Smooth muscle cell (in vitro differentiated cells): ENCODE data around the gene CHMP4B. TPM values are rescaled to one million over a fixed set of nuclear protein-coding genes. Genes with fewer than 3 reads are reported as not detected.

Experiments
- DNase-seq: peaks from one replicate; lab custom pipeline; 2025; ENCODE audit not compliant: unreplicated experiment; lab: John Stamatoyannopoulos, UW
- H2AFZ ChIP-seq: fragments of 200-600 bp; sonication (generic); 2 replicates; pipeline ENCODE4 v1.6.0; 2016; ENCODE audit warnings: antibody characterized with exemption, low read depth, mild to moderate bottlenecking
- H3F3A ChIP-seq: fragments of 200-600 bp; sonication (generic); 2 replicates; pipeline ENCODE4 v1.6.0; 2017; ENCODE audit warnings: antibody characterized with exemption, low read depth
- H3K27ac ChIP-seq: fragments of 200-600 bp; sonication (generic); 2 replicates; pipeline ENCODE4 v1.5.1; 2016; ENCODE audit warnings: low read depth, mild to moderate bottlenecking
- H3K27me3 ChIP-seq: fragments of 200-600 bp; sonication (generic); 2 replicates; pipeline ENCODE4 v1.6.1; 2016; ENCODE audit warnings: low read depth, mild to moderate bottlenecking
- H3K36me3 ChIP-seq: fragments of 200-600 bp; sonication (generic); 2 replicates; pipeline ENCODE4 v1.5.1; 2016; ENCODE audit warnings: low read depth
- H3K4me1 ChIP-seq: fragments of 200-600 bp; sonication (generic); 2 replicates; pipeline ENCODE4 v1.5.1; 2016; ENCODE audit warnings: low read depth
- H3K4me2 ChIP-seq: fragments of 200-600 bp; sonication (generic); 2 replicates; pipeline ENCODE4 v1.6.0; 2016; ENCODE audit warnings: mild to moderate bottlenecking
- H3K4me3 ChIP-seq: fragments of 200-600 bp; sonication (generic); 2 replicates; pipeline ENCODE4 v1.5.1; 2016; ENCODE audit warnings: mild to moderate bottlenecking
- H3K79me2 ChIP-seq: fragments of 200-600 bp; sonication (generic); 2 replicates; pipeline ENCODE4 v1.6.0; 2016; ENCODE audit warnings: low read depth, mild to moderate bottlenecking
- H3K9ac ChIP-seq: fragments of 200-600 bp; sonication (generic); 2 replicates; pipeline ENCODE4 v1.6.0; 2016; ENCODE audit warnings: low read depth
- H3K9me3 ChIP-seq: fragments of 200-600 bp; sonication (generic); replicated peaks from 2 replicates; pipeline ENCODE4 v1.5.1; 2016; ENCODE audit warnings: low read depth
- H4K20me1 ChIP-seq: fragments of 200-600 bp; sonication (generic); 2 replicates; pipeline ENCODE4 v1.6.0; 2016; ENCODE audit warnings: low read depth
- WGBS: methylation state at CpG from one replicate; pipeline ENCODE4 v1.1.7; 2016; ENCODE audit warnings: low lambda C conversion rate; 5-methylcytosine and 5-hydroxymethylcytosine counted together
- polyA plus RNA-seq: library from polyadenylated mRNA; unstranded; fragments of >200 nt; fragmentation: Nextera tagmentation; extraction: Ambion mirVana; gene quantifications from 2 replicates; pipeline ENCODE4 v1.2.1, GENCODE V29; 2016
- total RNA-seq: library from RNA; depleted of rRNA; stranded (reverse); fragments of >200 nt; gene quantifications from 2 replicates; pipeline ENCODE4 v1.2.3, GENCODE V29; 2014
- TF ChIP-seq, protein P1 (sequence below): fragments of 200-600 bp; sonication (generic); IDR thresholded peaks from 2 replicates; pipeline ENCODE4 v1.5.1; 2017; ENCODE audit warnings: borderline replicate concordance, mild to moderate bottlenecking, antibody characterized with exemption; ENCODE audit not compliant: insufficient read depth, poor library complexity, severe bottlenecking

CHMP4B gene
- total and polyA plus RNA-seq, 2 experiments from 2014 or later, result 6.2 to 49.4 TPM

DNA sequence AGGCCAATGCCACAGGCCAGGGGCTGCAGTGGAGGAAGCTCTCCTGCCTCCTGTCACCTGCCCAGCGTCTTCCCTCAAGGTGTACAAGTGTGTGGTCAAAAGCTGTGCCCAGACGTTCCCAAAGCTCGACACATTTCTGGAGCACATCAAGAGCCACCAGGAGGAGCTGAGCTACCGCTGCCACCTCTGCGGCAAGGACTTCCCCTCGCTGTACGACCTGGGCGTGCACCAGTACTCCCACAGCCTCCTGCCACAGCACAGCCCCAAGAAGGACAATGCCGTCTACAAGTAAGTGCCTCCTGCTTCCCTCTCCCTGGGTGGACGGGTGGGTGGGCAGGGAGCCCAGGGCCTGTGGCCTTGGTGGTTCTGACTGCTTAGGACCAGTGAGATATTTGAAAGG is 41.1 kb upstream of the CHMP4B start:
- Histone ChIP-seq H3F3A (no peaks in the 10 kb centered on the region), H3K79me2 (no peaks in the 10 kb centered on the region), H3K27ac (no peak overlapping the region), H3K4me1 (no peaks in the 10 kb centered on the region), H3K9me3 (no peaks in the 10 kb centered on the region), H3K27me3 (no peaks in the 10 kb centered on the region), H2AFZ (no peak overlapping the region), H3K4me3 (no peak overlapping the region), H4K20me1 (no peaks in the 10 kb centered on the region), H3K36me3 (no peaks in the 10 kb centered on the region), H3K9ac (no peak overlapping the region), H3K4me2 (no peak overlapping the region)
- TF ChIP-seq, protein P1, sequence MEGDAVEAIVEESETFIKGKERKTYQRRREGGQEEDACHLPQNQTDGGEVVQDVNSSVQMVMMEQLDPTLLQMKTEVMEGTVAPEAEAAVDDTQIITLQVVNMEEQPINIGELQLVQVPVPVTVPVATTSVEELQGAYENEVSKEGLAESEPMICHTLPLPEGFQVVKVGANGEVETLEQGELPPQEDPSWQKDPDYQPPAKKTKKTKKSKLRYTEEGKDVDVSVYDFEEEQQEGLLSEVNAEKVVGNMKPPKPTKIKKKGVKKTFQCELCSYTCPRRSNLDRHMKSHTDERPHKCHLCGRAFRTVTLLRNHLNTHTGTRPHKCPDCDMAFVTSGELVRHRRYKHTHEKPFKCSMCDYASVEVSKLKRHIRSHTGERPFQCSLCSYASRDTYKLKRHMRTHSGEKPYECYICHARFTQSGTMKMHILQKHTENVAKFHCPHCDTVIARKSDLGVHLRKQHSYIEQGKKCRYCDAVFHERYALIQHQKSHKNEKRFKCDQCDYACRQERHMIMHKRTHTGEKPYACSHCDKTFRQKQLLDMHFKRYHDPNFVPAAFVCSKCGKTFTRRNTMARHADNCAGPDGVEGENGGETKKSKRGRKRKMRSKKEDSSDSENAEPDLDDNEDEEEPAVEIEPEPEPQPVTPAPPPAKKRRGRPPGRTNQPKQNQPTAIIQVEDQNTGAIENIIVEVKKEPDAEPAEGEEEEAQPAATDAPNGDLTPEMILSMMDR, result no peak
- DNase-seq, result no peak
- WGBS, result 89% methylated on average over 10 of the region's 10 CpGs

DNA sequence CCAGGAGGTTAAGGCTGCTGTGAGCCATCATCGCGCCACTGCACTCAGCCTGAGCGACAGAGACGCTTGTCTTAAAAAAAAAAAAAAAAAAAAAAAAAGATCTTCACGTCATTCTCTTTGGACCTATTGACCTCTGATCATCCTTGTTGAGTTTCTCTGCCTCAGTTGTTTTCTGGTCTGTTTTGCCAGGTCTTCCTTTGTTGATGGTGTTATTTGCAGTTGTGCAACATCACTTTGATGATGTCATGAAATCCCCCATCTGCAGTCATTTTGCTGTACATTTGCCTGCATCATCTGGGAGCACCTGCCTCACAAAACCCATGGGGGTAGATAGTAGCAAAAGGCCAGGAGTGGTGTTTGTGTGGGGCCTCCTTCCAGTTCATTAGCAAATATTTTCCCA is 39.2 kb upstream of the CHMP4B start:
- no peaks in the 10 kb centered on the region for H3K36me3 ChIP-seq
- WGBS, result 96% methylated on average over 5 of the region's 5 CpGs
- no peaks in the 10 kb centered on the region for H3K79me2 ChIP-seq
- no peak overlapping the region for H3K27ac ChIP-seq
- no peaks in the 10 kb centered on the region for H3K4me1 ChIP-seq
- no peak overlapping the region for H2AFZ ChIP-seq
- no peaks in the 10 kb centered on the region for H3F3A ChIP-seq
- TF ChIP-seq, protein P1, result no peak
- no peaks in the 10 kb centered on the region for H3K9me3 ChIP-seq
- no peak for DNase-seq
- H3K9ac ChIP-seq, result no peak overlapping the region
- H4K20me1 ChIP-seq, result no peaks in the 10 kb centered on the region
- H3K27me3 ChIP-seq, result no peaks in the 10 kb centered on the region
- H3K4me3 ChIP-seq, result no peak overlapping the region
- H3K4me2 ChIP-seq, result no peak overlapping the region

DNA sequence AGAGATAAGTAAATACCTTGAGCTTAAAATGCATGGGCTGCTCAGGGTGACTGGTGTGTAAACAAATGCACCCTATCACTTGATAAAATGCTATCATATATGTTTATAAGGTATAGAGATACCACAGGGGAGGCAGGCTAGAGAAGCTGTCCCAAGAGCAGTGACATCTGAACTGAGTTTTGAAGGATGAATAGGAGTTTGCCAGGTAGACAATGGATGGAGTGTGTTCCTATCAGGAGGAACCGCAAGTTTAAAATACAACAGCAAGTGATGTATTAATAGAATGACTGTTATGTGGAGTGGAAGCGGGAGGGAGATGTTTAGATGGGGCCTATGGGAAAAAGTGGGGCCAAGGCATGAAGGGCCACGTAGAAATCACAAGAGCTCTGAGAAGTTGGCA is 38.7 kb upstream of the CHMP4B start:
- Histone ChIP-seq H3K4me2 (no peak overlapping the region), H4K20me1 (no peaks in the 10 kb centered on the region), H3K4me1 (no peaks in the 10 kb centered on the region), H2AFZ (no peak overlapping the region), H3K79me2 (no peaks in the 10 kb centered on the region), H3K36me3 (no peaks in the 10 kb centered on the region), H3F3A (no peaks in the 10 kb centered on the region), H3K27ac (no peak overlapping the region), H3K9me3 (no peaks in the 10 kb centered on the region), H3K9ac (no peak overlapping the region), H3K4me3 (no peak overlapping the region), H3K27me3 (no peaks in the 10 kb centered on the region)
- TF ChIP-seq, protein P1, result no peak
- no peak for DNase-seq
- WGBS, result 98% methylated on average over 3 of the region's 3 CpGs

DNA sequence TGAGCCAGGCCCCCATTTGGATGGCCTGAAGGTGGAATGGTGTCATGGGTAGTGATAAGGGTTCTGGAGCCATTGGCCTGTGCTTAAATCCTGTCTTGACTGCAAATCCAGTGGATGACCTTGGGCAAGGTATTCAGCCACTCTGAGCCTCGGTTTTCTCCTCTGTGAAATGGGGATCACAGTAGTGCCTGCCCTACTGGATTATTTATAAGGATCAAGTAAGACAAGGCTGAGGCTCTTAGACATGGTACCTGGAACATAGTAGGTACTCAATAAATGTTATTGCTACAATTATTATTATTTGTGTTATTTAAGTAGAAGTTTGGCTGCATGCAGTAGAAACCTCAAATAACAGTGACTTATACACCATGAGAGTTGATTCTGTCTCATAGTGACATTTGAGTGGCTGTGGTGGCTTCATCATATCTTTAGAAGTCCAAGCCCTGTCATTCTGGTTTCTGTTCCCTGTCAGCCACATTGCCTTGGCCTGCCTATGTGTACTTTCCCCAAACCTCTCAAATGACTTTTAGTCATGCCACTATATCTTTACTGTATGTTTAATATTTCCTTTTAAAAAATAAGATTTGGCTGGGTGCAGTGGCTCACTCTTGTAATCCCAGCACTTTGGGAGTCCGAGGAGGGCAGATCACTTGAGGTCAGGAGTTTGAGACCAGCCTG is 37.6 kb upstream of the CHMP4B start:
- DNase-seq, result no peak
- TF ChIP-seq, protein P1, result no peak
- no peaks in the 10 kb centered on the region for H3K27me3 ChIP-seq
- no peaks in the 10 kb centered on the region for H4K20me1 ChIP-seq
- H3K79me2 ChIP-seq, result no peaks in the 10 kb centered on the region
- H3K9me3 ChIP-seq, result no peaks in the 10 kb centered on the region
- no peaks in the 10 kb centered on the region for H3F3A ChIP-seq
- H3K27ac ChIP-seq, result no peak overlapping the region
- no peak overlapping the region for H3K9ac ChIP-seq
- H3K4me3 ChIP-seq, result no peak overlapping the region
- H3K36me3 ChIP-seq, result no peaks in the 10 kb centered on the region
- H2AFZ ChIP-seq, result no peak overlapping the region
- no peaks in the 10 kb centered on the region for H3K4me1 ChIP-seq
- H3K4me2 ChIP-seq, result no peak overlapping the region
- WGBS, result 54% methylated on average over 2 of the region's 2 CpGs
